SK-N-MC (cell line): ENCODE results near the gene SOBP.

Experiments
- EZH2 ChIP-seq: fragments of 200-600 bp; sonication (generic); IDR thresholded peaks from one replicate; pipeline ENCODE4 v1.6.1; 2017; ENCODE audit warnings: antibody characterized with exemption
- POLR2AphosphoS5 ChIP-seq: IDR thresholded peaks from 2 replicates; pipeline ENCODE4 v1.6.1; 2012; ENCODE audit warnings: mild to moderate bottlenecking, low read depth, low read length, borderline replicate concordance

DNA sequence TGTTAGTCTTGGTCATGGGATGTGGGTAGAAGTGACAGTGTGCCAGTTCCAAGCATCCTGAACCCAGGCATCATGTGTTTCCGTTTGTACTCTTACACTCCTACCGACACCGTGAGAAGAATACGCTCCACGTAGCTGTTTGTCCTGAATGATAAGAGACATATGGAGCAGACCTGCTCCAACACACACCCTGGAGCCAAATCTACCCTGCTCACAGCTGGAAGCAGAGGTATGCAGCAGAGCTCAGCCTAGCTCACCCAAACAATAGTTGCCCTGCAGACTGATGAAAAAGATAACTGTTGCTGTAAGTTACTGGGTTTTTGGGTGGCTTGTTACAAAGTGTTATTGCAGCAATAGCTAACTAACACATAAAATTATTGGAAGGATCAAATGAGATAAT is 16.3 kb upstream of the SOBP start:
- TF ChIP-seq EZH2 (no peak), POLR2AphosphoS5 (no peak)
